Astrocyte (in vitro differentiated cells and primary cell): ENCODE data around the gene PLXNC1. TPM values are rescaled to one million over a fixed set of nuclear protein-coding genes. Genes with fewer than 3 reads are reported as not detected.

Source experiments
- DNase-seq: peaks from one replicate; pipeline ENCODE4 v3.0.0-alpha.2; 2010; ENCODE audit warnings: low read depth
- FAIRE-seq: peaks from 2 replicates; lab custom pipeline; 2011; peaks lifted over from hg19 to GRCh38; lab: Jason Lieb, UNC
- H2AFZ ChIP-seq: 2 replicates; pipeline ENCODE4 v1.6.0; 2012; ENCODE audit warnings: low read depth, low read length, inconsistent platforms
- H3K27ac ChIP-seq: 2 replicates; pipeline ENCODE4 v1.5.1; 2011; ENCODE audit warnings: low read depth, low read length, inconsistent platforms
- H3K27me3 ChIP-seq: 2 replicates; pipeline ENCODE4 v1.6.0; 2011; ENCODE audit warnings: low read length, inconsistent platforms; ENCODE audit not compliant: insufficient read depth
- H3K36me3 ChIP-seq: 2 replicates; pipeline ENCODE4 v1.5.1; 2011; ENCODE audit warnings: low read length, inconsistent platforms; ENCODE audit not compliant: insufficient read depth
- H3K4me1 ChIP-seq: 2 replicates; pipeline ENCODE4 v1.5.1; 2011; ENCODE audit warnings: low read length, inconsistent platforms; ENCODE audit not compliant: insufficient read depth
- H3K4me2 ChIP-seq: 2 replicates; pipeline ENCODE4 v1.6.0; 2012; ENCODE audit warnings: low read length, inconsistent platforms
- H3K4me3 ChIP-seq: 2 replicates; pipeline ENCODE4 v1.5.1; 2011; ENCODE audit warnings: low read depth, mild to moderate bottlenecking, low read length, inconsistent platforms; ENCODE audit not compliant: insufficient read depth
- H3K79me2 ChIP-seq: 2 replicates; pipeline ENCODE4 v1.6.0; 2012; ENCODE audit warnings: mild to moderate bottlenecking, low read length, inconsistent platforms; ENCODE audit not compliant: insufficient read depth
- H3K9ac ChIP-seq: 2 replicates; pipeline ENCODE4 v1.6.0; 2012; ENCODE audit warnings: mild to moderate bottlenecking, low read length, inconsistent platforms
- H3K9me3 ChIP-seq: 2 replicates; pipeline ENCODE4 v1.5.1; 2012; ENCODE audit warnings: low read depth, mild to moderate bottlenecking, low read length, inconsistent platforms; ENCODE audit not compliant: insufficient read depth
- H4K20me1 ChIP-seq: 2 replicates; pipeline ENCODE4 v1.6.0; 2012; ENCODE audit warnings: low read length, inconsistent platforms; ENCODE audit not compliant: insufficient read depth
- H3K27ac Mint-ChIP-seq: one replicate; pipeline ENCODE4 v1.8.0; 2021; ENCODE audit warnings: mild to moderate bottlenecking, mixed read lengths; ENCODE audit not compliant: unreplicated experiment
- H3K27me3 Mint-ChIP-seq: one replicate; pipeline ENCODE4 v1.8.0; 2021; ENCODE audit warnings: low read depth, mixed read lengths; ENCODE audit not compliant: unreplicated experiment
- H3K36me3 Mint-ChIP-seq: one replicate; pipeline ENCODE4 v1.8.0; 2021; ENCODE audit warnings: low read depth, mixed read lengths; ENCODE audit not compliant: unreplicated experiment
- H3K4me1 Mint-ChIP-seq: one replicate; pipeline ENCODE4 v1.8.0; 2021; ENCODE audit warnings: low read depth, mixed read lengths; ENCODE audit not compliant: unreplicated experiment
- H3K4me3 Mint-ChIP-seq: one replicate; pipeline ENCODE4 v1.8.0; 2021; ENCODE audit warnings: mild to moderate bottlenecking, moderate library complexity, mixed read lengths; ENCODE audit not compliant: unreplicated experiment
- H3K9me3 Mint-ChIP-seq: one replicate; pipeline ENCODE4 v1.8.0; 2021; ENCODE audit warnings: mild to moderate bottlenecking, mixed read lengths; ENCODE audit not compliant: unreplicated experiment
- EZH2 ChIP-seq: IDR thresholded peaks from 2 replicates; pipeline ENCODE4 v1.6.1; 2012; ENCODE audit warnings: mild to moderate bottlenecking, low read length, inconsistent platforms; ENCODE audit not compliant: insufficient read depth
- total RNA-seq: library from RNA; stranded (reverse); gene quantifications from 2 replicates; pipeline ENCODE4 v1.2.1, GENCODE V29; 2021
- TF ChIP-seq, protein P1 (sequence below): IDR thresholded peaks from 2 replicates; pipeline ENCODE4 v1.5.1; 2011; ENCODE audit warnings: low read depth, mild to moderate bottlenecking, inconsistent platforms, low read length, moderate library complexity; ENCODE audit not compliant: insufficient read depth

PLXNC1 gene
- total RNA-seq, 1 donor from 2014 or later: 6.9 TPM

DNA sequence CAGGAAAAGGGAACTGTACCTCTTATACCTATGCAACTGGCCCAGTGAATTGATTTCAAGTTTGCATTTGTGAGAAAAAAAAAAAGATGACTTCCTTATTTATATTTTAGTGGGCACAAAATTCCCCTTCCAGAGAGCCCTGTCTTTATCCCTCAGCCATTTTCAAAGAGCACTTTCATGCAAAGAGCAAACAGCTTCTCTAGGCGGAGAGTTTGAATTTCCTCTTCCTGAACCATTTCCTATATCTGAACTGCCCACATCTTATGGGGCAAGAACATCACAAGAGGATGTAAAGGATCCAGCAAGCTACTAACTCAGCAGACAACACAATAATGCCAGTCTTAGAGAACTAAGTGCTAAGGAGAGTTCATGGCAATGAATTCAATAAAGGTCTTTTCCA lies 22.3 kb upstream of the PLXNC1 start:
- H3K9ac ChIP-seq: no peak overlapping the region
- TF ChIP-seq, protein P1, sequence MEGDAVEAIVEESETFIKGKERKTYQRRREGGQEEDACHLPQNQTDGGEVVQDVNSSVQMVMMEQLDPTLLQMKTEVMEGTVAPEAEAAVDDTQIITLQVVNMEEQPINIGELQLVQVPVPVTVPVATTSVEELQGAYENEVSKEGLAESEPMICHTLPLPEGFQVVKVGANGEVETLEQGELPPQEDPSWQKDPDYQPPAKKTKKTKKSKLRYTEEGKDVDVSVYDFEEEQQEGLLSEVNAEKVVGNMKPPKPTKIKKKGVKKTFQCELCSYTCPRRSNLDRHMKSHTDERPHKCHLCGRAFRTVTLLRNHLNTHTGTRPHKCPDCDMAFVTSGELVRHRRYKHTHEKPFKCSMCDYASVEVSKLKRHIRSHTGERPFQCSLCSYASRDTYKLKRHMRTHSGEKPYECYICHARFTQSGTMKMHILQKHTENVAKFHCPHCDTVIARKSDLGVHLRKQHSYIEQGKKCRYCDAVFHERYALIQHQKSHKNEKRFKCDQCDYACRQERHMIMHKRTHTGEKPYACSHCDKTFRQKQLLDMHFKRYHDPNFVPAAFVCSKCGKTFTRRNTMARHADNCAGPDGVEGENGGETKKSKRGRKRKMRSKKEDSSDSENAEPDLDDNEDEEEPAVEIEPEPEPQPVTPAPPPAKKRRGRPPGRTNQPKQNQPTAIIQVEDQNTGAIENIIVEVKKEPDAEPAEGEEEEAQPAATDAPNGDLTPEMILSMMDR: no peak
- no peak for TF ChIP-seq EZH2
- no peak overlapping the region for H3K27ac ChIP-seq
- DNase-seq: no peak
- no peak overlapping the region for H3K4me3 ChIP-seq
- no peaks in the 10 kb centered on the region for H3K79me2 ChIP-seq
- no peaks in the 10 kb centered on the region for H3K9me3 ChIP-seq
- no peaks in the 10 kb centered on the region for H4K20me1 ChIP-seq
- no peaks in the 10 kb centered on the region for H3K36me3 ChIP-seq
- H2AFZ ChIP-seq: no peak overlapping the region
- no peaks in the 10 kb centered on the region for H3K9me3 Mint-ChIP-seq
- FAIRE-seq: no peak
- H3K27ac Mint-ChIP-seq: no peak overlapping the region
- no peaks in the 10 kb centered on the region for H3K36me3 Mint-ChIP-seq
- H3K4me3 Mint-ChIP-seq: no peak overlapping the region
- H3K27me3 Mint-ChIP-seq: peaks cover 27% of the 10 kb centered on the region
- peaks cover 5% of the 10 kb centered on the region for H3K4me1 Mint-ChIP-seq
- no peaks in the 10 kb centered on the region for H3K4me1 ChIP-seq
- H3K4me2 ChIP-seq: no peak overlapping the region
- peaks cover 39% of the 10 kb centered on the region for H3K27me3 ChIP-seq

DNA sequence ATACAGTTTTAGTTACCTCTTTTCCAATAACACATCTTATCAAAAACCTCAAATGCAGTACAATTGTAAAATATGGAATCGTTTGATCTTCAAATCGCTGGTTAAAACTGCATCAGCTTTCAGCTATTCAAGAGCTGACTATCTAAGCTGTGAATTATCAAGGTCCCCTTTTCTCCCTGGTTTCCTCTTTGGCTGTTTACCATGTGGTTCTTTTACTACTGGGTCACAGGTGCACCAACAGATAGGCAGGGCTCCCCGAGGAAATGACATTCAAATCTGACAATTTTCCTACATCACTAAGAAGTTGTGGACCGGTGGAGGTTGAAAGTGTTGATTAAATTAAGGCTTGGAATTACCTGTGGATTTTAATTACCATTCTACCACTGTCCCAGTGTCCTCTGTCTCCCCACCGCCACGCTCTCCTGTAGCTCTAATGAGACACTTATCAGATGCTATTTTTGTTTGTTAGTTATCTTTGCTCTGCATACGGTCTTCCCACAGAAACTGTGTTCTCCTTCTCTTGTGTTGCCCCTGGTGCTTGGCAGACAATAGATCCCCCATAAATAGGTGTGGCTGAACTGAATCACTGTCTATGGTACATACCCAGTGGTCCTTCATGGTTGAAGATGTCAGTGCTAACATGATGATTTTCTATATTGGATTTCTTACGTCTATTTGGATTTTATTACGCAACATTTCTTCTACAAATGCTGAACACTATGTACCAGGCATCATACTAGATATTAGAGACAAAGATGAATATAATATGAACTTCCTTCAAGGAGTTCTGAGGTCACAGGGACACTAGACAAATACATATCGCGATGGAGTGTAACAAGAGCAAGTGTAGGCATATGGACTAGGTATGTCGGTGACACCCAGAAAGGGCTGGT lies 20.9 kb upstream of the PLXNC1 start:
- Mint-ChIP-seq H3K27ac (no peak overlapping the region), H3K4me1 (no peaks in the 10 kb centered on the region), H3K27me3 (peaks cover 27% of the 10 kb centered on the region), H3K9me3 (no peaks in the 10 kb centered on the region), H3K4me3 (no peak overlapping the region), H3K36me3 (no peaks in the 10 kb centered on the region)
- no peak overlapping the region for H3K4me2 ChIP-seq
- H4K20me1 ChIP-seq: no peaks in the 10 kb centered on the region
- H3K9me3 ChIP-seq: no peaks in the 10 kb centered on the region
- H3K4me1 ChIP-seq: no peaks in the 10 kb centered on the region
- H3K4me3 ChIP-seq: no peak overlapping the region
- H2AFZ ChIP-seq: no peak overlapping the region
- peaks cover 33% of the 10 kb centered on the region for H3K27me3 ChIP-seq
- no peaks in the 10 kb centered on the region for H3K79me2 ChIP-seq
- TF ChIP-seq, protein P1: no peak
- no peak for TF ChIP-seq EZH2
- H3K36me3 ChIP-seq: no peaks in the 10 kb centered on the region
- no peak for FAIRE-seq
- no peak for DNase-seq
- no peak overlapping the region for H3K9ac ChIP-seq
- no peak overlapping the region for H3K27ac ChIP-seq

DNA sequence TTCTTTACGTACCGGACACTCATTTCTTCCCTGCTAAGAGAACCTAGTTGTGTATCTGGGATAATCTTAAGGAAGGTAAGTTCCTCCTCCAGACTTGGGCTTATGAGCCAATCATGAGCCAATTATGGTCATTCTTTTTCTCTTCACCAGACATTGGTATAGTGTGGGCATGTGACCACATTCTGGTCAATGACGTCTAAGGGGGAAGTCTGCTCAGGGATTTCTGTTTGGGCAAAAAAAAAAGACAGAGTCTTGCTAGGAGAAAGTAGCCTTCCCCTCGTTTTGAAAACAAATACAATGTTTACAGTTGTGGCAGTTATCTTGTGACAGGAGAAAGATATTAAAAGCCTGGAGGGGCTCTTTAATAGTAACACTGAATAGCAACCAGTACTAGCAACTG lies 20.1 kb upstream of the PLXNC1 start:
- TF ChIP-seq, protein P1: no peak
- TF ChIP-seq EZH2: no peak
- Mint-ChIP-seq H3K27me3 (peaks cover 30% of the 10 kb centered on the region), H3K4me1 (no peaks in the 10 kb centered on the region), H3K4me3 (no peak overlapping the region), H3K36me3 (no peaks in the 10 kb centered on the region), H3K27ac (no peak overlapping the region), H3K9me3 (no peaks in the 10 kb centered on the region)
- Histone ChIP-seq H3K4me2 (no peak overlapping the region), H3K27me3 (peaks cover 35% of the 10 kb centered on the region), H3K4me3 (no peak overlapping the region), H3K36me3 (no peaks in the 10 kb centered on the region), H4K20me1 (no peaks in the 10 kb centered on the region), H3K9me3 (no peaks in the 10 kb centered on the region), H3K27ac (no peak overlapping the region), H3K4me1 (no peaks in the 10 kb centered on the region), H3K9ac (no peak overlapping the region), H2AFZ (no peak overlapping the region), H3K79me2 (no peaks in the 10 kb centered on the region)
- DNase-seq: no peak
- no peak for FAIRE-seq
